K562 (cell line): ENCODE data around the gene RAB40B. TPM values are rescaled to one million over a fixed set of nuclear protein-coding genes. Genes with fewer than 3 reads are reported as not detected.

Experiments used
- ATAC-seq: fragments of 200-7000 bp; cut with Tn5 transposase; 3 replicates; pipeline ENCODE4 v1.9.1; 2020; ENCODE audit warnings: moderate library complexity
- BruUV-seq: library from RNA; stranded (reverse); fragments of 400-500 nt; replicated peaks from 2 replicates; lab custom pipeline; 2021; lab: Mats Ljungman, UMichigan
- CTCF ChIA-PET: fragments of 300-600 bp; formaldehyde crosslinking; extraction: SDS; loops from one replicate; lab custom pipeline; 2021; ENCODE audit warnings: low intra/inter-chr PET ratio; lab: Yijun Ruan, JAX
- POLR2A ChIA-PET: fragments of 300-600, 350-650 bp; sonication (Branson Sonifier 250); formaldehyde crosslinking; extraction: SDS; loops from one replicate; lab custom pipeline; 2021; ENCODE audit warnings: antibody characterized with exemption, inconsistent platforms; lab: Yijun Ruan, JAX
- DNase-seq, 4 experiments: peaks; one replicate each; pipeline versions ENCODE4 v3.0.0 to v3.0.0-alpha.2; 2011 to 2018; ENCODE audit warnings: low spot score in 3 of 4, mixed read lengths in 3 of 4; ENCODE audit errors: extremely low read depth in 1 of 4
- FAIRE-seq: peaks from 2 replicates; lab custom pipeline; 2011; peaks lifted over from hg19 to GRCh38; lab: Jason Lieb, UNC
- H2AFZ ChIP-seq: 2 replicates; pipeline ENCODE4 v1.6.0; 2011; ENCODE audit warnings: low read depth, low read length, control low read depth, inconsistent platforms
- H3K27ac ChIP-seq: fragments of 200-600 bp; 3 replicates; pipeline ENCODE4 v1.8.0; 2011; ENCODE audit warnings: low read depth, mild to moderate bottlenecking, control low read depth, inconsistent platforms, low read length, moderate library complexity, mixed read lengths; ENCODE audit errors: extremely low read depth
- H3K27me3 ChIP-seq, 2 experiments: fragments of 300-600 bp in 1 of 2; 2 replicates in 1 of 2; 3 replicates in 1 of 2; pipeline versions ENCODE4 v1.6.0 to v1.8.0; 2011; ENCODE audit warnings: inconsistent platforms in 2 of 2, low read length in 2 of 2, mild to moderate bottlenecking in 1 of 2, mixed read lengths in 1 of 2, moderate library complexity in 1 of 2; ENCODE audit not compliant: control insufficient read depth in 2 of 2, insufficient read depth in 2 of 2
- H3K36me3 ChIP-seq: fragments of 300-600 bp; 3 replicates; pipeline ENCODE4 v1.8.0; 2011; ENCODE audit warnings: mild to moderate bottlenecking, low read length, inconsistent platforms; ENCODE audit not compliant: control insufficient read depth, insufficient read depth
- H3K4me1 ChIP-seq, 2 experiments: fragments of 200-600 bp in 1 of 2; replicated peaks in 1 of 2; 2 replicates in 1 of 2; 3 replicates in 1 of 2; pipeline versions ENCODE4 v1.5.1 to v1.8.0; 2011; ENCODE audit warnings: inconsistent platforms in 2 of 2, low read length in 2 of 2, mild to moderate bottlenecking in 1 of 2, mixed read lengths in 1 of 2, moderate library complexity in 1 of 2; ENCODE audit not compliant: control insufficient read depth in 2 of 2, insufficient read depth in 2 of 2
- H3K4me2 ChIP-seq: 2 replicates; pipeline ENCODE4 v1.6.1; 2011; ENCODE audit warnings: low read length, control low read depth, inconsistent platforms, mixed read lengths; ENCODE audit not compliant: insufficient read depth
- H3K4me3 ChIP-seq: fragments of 200-600 bp; sonication (generic), shearing (Covaris generic); 2 replicates; pipeline ENCODE4 v1.5.1; 2016; ENCODE audit warnings: control low read depth, inconsistent platforms
- H3K79me2 ChIP-seq: fragments of 200-600 bp; 3 replicates; pipeline ENCODE4 v1.8.0; 2011; ENCODE audit warnings: low read length, inconsistent platforms; ENCODE audit not compliant: control insufficient read depth, insufficient read depth
- H3K9ac ChIP-seq, 2 experiments: 2 replicates each; pipeline versions ENCODE4 v1.6.0 to v1.6.1; 2011; ENCODE audit warnings: low read depth in 2 of 2, low read length in 2 of 2, control low read depth in 1 of 2, inconsistent platforms in 1 of 2, mild to moderate bottlenecking in 1 of 2, mixed read lengths in 1 of 2; ENCODE audit not compliant: insufficient read depth in 1 of 2
- H3K9me1 ChIP-seq: one replicate; pipeline ENCODE4 v1.6.0; 2011; ENCODE audit warnings: inconsistent platforms, mild to moderate bottlenecking, low read length, moderate library complexity; ENCODE audit not compliant: control insufficient read depth, insufficient read depth
- H3K9me3 ChIP-seq: replicated peaks from 2 replicates; pipeline ENCODE4 v1.5.1; 2011; ENCODE audit warnings: low read depth, low read length, inconsistent platforms; ENCODE audit not compliant: control insufficient read depth, insufficient read depth
- H4K20me1 ChIP-seq: replicated peaks from 2 replicates; pipeline ENCODE4 v1.6.1; 2011; ENCODE audit warnings: low read length, inconsistent platforms, mixed read lengths; ENCODE audit not compliant: control insufficient read depth, insufficient read depth
- ETV6 ChIP-seq, 3 experiments: fragments of 150-350 bp in 1 of 3; sonication (generic) in 1 of 3; formaldehyde crosslinking in 1 of 3; IDR thresholded peaks; 2 replicates each; pipeline versions ENCODE4 v1.6.1 to v1.8.0; 2014 to 2022; ENCODE audit warnings: borderline replicate concordance in 2 of 3, low read depth in 2 of 3, antibody characterized with exemption in 1 of 3, low read length in 1 of 3, mild to moderate bottlenecking in 1 of 3, missing genetic modification reagents in 1 of 3
- HMGN3 ChIP-seq: IDR thresholded peaks from 2 replicates; pipeline ENCODE4 v1.6.1; 2011; ENCODE audit warnings: borderline replicate concordance, low read depth, mild to moderate bottlenecking, mixed read lengths, low read length; ENCODE audit not compliant: insufficient read length; ENCODE audit errors: extremely low read depth
- POLR2AphosphoS5 ChIP-seq: IDR thresholded peaks from 2 replicates; pipeline ENCODE4 v1.6.1; 2011; ENCODE audit warnings: mild to moderate bottlenecking, low read depth, low read length, moderate library complexity; ENCODE audit not compliant: control insufficient read depth, insufficient read depth
- RBM22 ChIP-seq: fragments of 200-400 bp; formaldehyde crosslinking; IDR thresholded peaks from 2 replicates; pipeline ENCODE4 v1.6.1; 2018; ENCODE audit warnings: low read length, low read depth; ENCODE audit not compliant: poor library complexity, severe bottlenecking
- SIN3A ChIP-seq, 2 experiments: fragments of 150-350 bp in 1 of 2; IDR thresholded peaks; 2 replicates each; pipeline ENCODE4 v1.6.1; 2011 to 2016; ENCODE audit warnings: borderline replicate concordance in 2 of 2, low read depth in 2 of 2, low read length in 2 of 2, mild to moderate bottlenecking in 2 of 2, moderate library complexity in 2 of 2; ENCODE audit not compliant: control insufficient read depth in 1 of 2
- ZBTB17 ChIP-seq: fragments of 450-650 bp; formaldehyde crosslinking; IDR thresholded peaks from 2 replicates; pipeline ENCODE4 v1.4.0; 2020; ENCODE audit warnings: mild to moderate bottlenecking
- ZNF121 ChIP-seq: sonication (generic); formaldehyde crosslinking; conservative IDR thresholded peaks from 2 replicates; pipeline ENCODE4 v1.8.0; 2022; ENCODE audit warnings: missing genetic modification reagents
- ZNF407 ChIP-seq: fragments of 450-650 bp; IDR thresholded peaks from 2 replicates; pipeline ENCODE4 v1.6.1; 2016; ENCODE audit warnings: low read depth
- WGBS: fragments of 100-300 bp; shearing (Covaris generic); methylation state at CpG from one replicate; pipeline ENCODE4 v1.1.6; 2016; ENCODE audit warnings: low coverage, mixed read lengths; ENCODE audit not compliant: insufficient coverage; ENCODE audit errors: missing lambda C conversion rate; 5-methylcytosine and 5-hydroxymethylcytosine counted together
- in situ Hi-C: fragments of 300-500 bp; cut with MboI; formaldehyde crosslinking; loops from 4 replicates; pipeline ENCODE4 v1.15.0; 2018; ENCODE audit warnings: inconsistent platforms, mixed read lengths
- intact Hi-C: fragments of 100-400 bp; cut with micrococcal nuclease; formaldehyde crosslinking; loops from 2 replicates; pipeline ENCODE4 v1.14.2; 2022
- polyA plus RNA-seq, 8 experiments: library from polyadenylated mRNA; depleted of rRNA in 4 of 8; stranded (reverse) in 5 of 8; unstranded in 3 of 8; fragments of >200 nt; fragmentation: Nextera tagmentation in 2 of 8; fragmentation: Illumina TruSeq in 1 of 8; extraction: Ambion mirVana in 2 of 8; extraction: Trizol in 1 of 8; gene quantifications; 2 replicates each; pipeline versions ENCODE4 v1.2.1 to v1.2.3, GENCODE V29; 2011 to 2014; ENCODE audit warnings: inconsistent platforms in 1 of 8, missing spikeins in 1 of 8
- total RNA-seq, 7 experiments: library from RNA; depleted of rRNA in 6 of 7; stranded (reverse); fragments of >200 nt in 6 of 7; fragmentation: Illumina TruSeq in 2 of 7; extraction: Trizol in 2 of 7; gene quantifications; 2 replicates each; pipeline versions ENCODE4 v1.2.1 to v1.2.3, GENCODE V29; 2011 to 2021; ENCODE audit warnings: low replicate concordance in 1 of 7
- TF ChIP-seq, protein P1 (sequence below): fragments of 250-450 bp; sonication (Bioruptor Pico); IDR thresholded peaks from 2 replicates; pipeline ENCODE4 v1.9.0; 2021; ENCODE audit warnings: mild to moderate bottlenecking

The RAB40B gene
- total and polyA plus RNA-seq, 9 of the 15 experiments (the other 6 are each of a cell fraction or from before 2014, with no cell fraction given), result 0.13 to 4.6 (median 1.4) TPM

GRCh38 chr17:82687871-82688270 is 10.6 kb downstream of the RAB40B start:
- H3K27me3 ChIP-seq, result peaks cover 4 to 27% of the 10 kb centered on the region in 2 experiments; a peak in 4 of 5 replicates
- no peak overlapping the region for H3K9ac ChIP-seq
- CTCF ChIA-PET, result no interaction called here
- BruUV-seq, result no TSS peak
- peaks cover 0 to 14% of the 10 kb centered on the region in 2 experiments; a peak in 2 of 5 replicates for H3K4me1 ChIP-seq
- FAIRE-seq (no peak), DNase-seq (no peak), ATAC-seq (no peak)
- intact Hi-C loops (no loop called here), in situ Hi-C loops (no loop called here)
- H4K20me1 ChIP-seq, result 0 out of 2 replicates have a peak, but pooled peaks cover 2% of the 10 kb centered on the region
- POLR2A ChIA-PET, result interaction anchor here (0.6 to 0.8 kb wide), 3 partner anchors 8 to 48 kb away, joined by 3 to 5 read pairs (median 4); no protein-coding TSS in a partner anchor
- 23% methylated on average over 9 of the region's 9 CpGs for WGBS
- H3K4me3 ChIP-seq, result no peak overlapping the region
- H3K4me2 ChIP-seq, result no peak overlapping the region
- H3K9me1 ChIP-seq, result no peaks in the 10 kb centered on the region
- H3K79me2 ChIP-seq, result no peaks in the 10 kb centered on the region
- H2AFZ ChIP-seq, result no peak overlapping the region
- no peaks in the 10 kb centered on the region for H3K36me3 ChIP-seq
- H3K9me3 ChIP-seq, result no peaks in the 10 kb centered on the region
- no peak overlapping the region for H3K27ac ChIP-seq
- TF ChIP-seq SIN3A (IDR thresholded peaks at IDR 0.05; ENCODE audit: borderline replicate concordance in 2 of 2, control insufficient read depth in 1 of 2, low read depth in 2 of 2, low read length in 2 of 2), result no peak
- no peak for TF ChIP-seq HMGN3
- no peak for TF ChIP-seq RBM22
- TF ChIP-seq ZNF407, result no peak
- TF ChIP-seq ZBTB17, result no peak
- TF ChIP-seq ETV6 (IDR thresholded peaks at IDR 0.05; ENCODE audit: borderline replicate concordance in 1 of 2, low read depth in 2 of 2, low read length in 1 of 2), result no peak
- TF ChIP-seq ETV6 (CRISPR knock-in tag; IDR thresholded peaks at IDR 0.05; ENCODE audit: borderline replicate concordance), result no peak
- no peak for TF ChIP-seq ZNF121 (CRISPR knock-in tag)
- TF ChIP-seq POLR2AphosphoS5, result no peak
- TF ChIP-seq, protein P1, sequence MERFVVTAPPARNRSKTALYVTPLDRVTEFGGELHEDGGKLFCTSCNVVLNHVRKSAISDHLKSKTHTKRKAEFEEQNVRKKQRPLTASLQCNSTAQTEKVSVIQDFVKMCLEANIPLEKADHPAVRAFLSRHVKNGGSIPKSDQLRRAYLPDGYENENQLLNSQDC (CRISPR knock-in tag), result no peak
